Activated T-cell treated with anti-CD3 and anti-CD28 coated beads, Interleukin-2, amount 50 U/mL, for 4 hours (primary cell): ENCODE measurements around the gene CYSRT1. TPM values are rescaled to one million over a fixed set of nuclear protein-coding genes. Genes with fewer than 3 reads are reported as not detected.

Source experiments
- ATAC-seq, 2 donors: fragments of 200-7000 bp; cut with Tn5 transposase; one replicate each; pipeline ENCODE4 v1.10.0; 2021
- DNase-seq: peaks from one replicate; pipeline ENCODE4 v3.0.0-alpha.2; 2020
- H3K27me3 Mint-ChIP-seq: one replicate; pipeline ENCODE4 v1.8.0; 2021; ENCODE audit warnings: low read depth, mixed read lengths
- H3K36me3 Mint-ChIP-seq: one replicate; pipeline ENCODE4 v1.8.0; 2022; ENCODE audit warnings: mixed read lengths; ENCODE audit not compliant: insufficient read depth
- H3K4me1 Mint-ChIP-seq: one replicate; pipeline ENCODE4 v1.8.0; 2021; ENCODE audit warnings: low read depth, mixed read lengths
- H3K4me3 Mint-ChIP-seq: one replicate; pipeline ENCODE4 v1.8.0; 2021; ENCODE audit warnings: mild to moderate bottlenecking, moderate library complexity, mixed read lengths
- H3K9me3 Mint-ChIP-seq: one replicate; pipeline ENCODE4 v1.8.0; 2021; ENCODE audit warnings: mixed read lengths
- total RNA-seq, 3 donors: library from RNA; stranded (reverse); gene quantifications; one replicate each; pipeline ENCODE4 v1.2.1, GENCODE V29; 2021

The CYSRT1 gene
- total RNA-seq, 3 donors from 2014 or later, result 0.46 to 0.50 TPM; not detected in 1

DNA sequence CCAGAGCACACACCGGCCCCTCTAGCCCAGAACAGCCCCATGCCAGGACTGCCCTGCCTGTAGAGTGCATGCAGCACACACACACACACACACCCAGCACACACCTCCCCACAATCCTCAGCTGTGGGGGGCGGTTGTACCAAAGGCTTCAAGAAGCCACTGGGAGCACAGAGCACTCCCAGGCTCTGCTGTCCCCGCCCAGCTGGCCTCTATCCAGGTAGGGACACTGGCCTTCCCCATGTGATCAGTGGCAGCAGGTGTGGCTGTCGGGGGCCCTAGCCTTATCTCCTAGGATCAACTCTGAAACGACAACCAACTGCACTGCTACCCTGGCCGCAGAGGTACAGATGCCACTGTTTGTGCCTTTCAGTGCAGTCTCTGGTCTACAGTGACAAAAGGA, 38.6 kb upstream of the CYSRT1 start:
- ATAC-seq, result no peak
- H3K27me3 Mint-ChIP-seq, result no peaks in the 10 kb centered on the region
- DNase-seq, result no peak
- no peaks in the 10 kb centered on the region for H3K9me3 Mint-ChIP-seq
- peaks cover 16% of the 10 kb centered on the region for H3K36me3 Mint-ChIP-seq
- peak overlapping the region; percentile 90 for H3K4me3 Mint-ChIP-seq
- H3K4me1 Mint-ChIP-seq, result peaks cover 36% of the 10 kb centered on the region

DNA sequence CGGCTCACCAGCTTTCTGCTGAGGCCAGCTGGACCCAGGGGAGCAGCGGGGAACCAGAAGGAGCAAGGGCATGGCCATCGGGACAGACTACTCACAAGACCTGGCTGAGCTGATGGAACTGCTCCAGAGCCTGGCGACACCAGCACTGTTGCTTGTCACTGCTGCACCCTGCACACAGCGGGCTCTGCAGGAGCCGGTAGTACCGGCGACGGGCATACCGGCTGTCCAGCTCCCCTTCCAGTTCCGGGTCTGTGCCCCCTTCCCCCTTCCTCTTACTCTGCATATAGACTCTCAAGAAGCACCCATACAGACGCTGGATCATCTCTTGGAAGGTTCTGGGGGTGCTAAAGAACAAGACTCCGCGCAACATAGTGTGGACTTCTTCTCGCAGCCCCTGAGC, 37.6 kb upstream of the CYSRT1 start:
- Mint-ChIP-seq H3K9me3 (no peaks in the 10 kb centered on the region), H3K4me3 (peak overlapping the region; percentile 90), H3K4me1 (peaks cover 36% of the 10 kb centered on the region)

DNA sequence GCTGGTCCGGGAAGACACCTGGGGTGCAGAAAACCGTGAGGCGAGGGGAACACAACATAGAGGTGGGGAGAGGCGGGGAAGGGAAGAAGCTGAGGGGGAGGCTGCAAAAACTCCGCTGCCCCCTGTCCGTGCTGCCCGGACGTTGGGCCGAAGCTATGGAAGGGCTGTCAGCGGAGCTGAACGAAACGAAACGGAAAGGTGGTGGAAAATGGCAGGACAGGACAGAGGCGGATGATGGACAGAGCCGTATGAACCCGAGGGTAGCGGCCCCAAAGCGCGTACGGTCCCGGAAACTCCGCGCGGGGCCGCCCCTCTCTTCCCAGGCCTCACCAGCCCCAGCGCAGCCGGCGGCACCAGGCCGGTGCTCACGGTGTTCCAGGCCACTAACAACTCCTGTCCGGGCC, 36.9 kb upstream of the CYSRT1 start:
- DNase-seq (no peak), ATAC-seq (peak; percentile 12 to 16)
- no peaks in the 10 kb centered on the region for H3K9me3 Mint-ChIP-seq
- H3K36me3 Mint-ChIP-seq, result peaks cover 12% of the 10 kb centered on the region
- H3K27me3 Mint-ChIP-seq, result no peaks in the 10 kb centered on the region
- peak overlapping the region; percentile 90 for H3K4me3 Mint-ChIP-seq
- peaks cover 36% of the 10 kb centered on the region for H3K4me1 Mint-ChIP-seq

More for the DNA sequence above, 37.6 kb upstream of the CYSRT1 start:
- Mint-ChIP-seq H3K36me3 (peaks cover 12% of the 10 kb centered on the region), H3K27me3 (no peaks in the 10 kb centered on the region)
- ATAC-seq (no peak), DNase-seq (no peak)

DNA sequence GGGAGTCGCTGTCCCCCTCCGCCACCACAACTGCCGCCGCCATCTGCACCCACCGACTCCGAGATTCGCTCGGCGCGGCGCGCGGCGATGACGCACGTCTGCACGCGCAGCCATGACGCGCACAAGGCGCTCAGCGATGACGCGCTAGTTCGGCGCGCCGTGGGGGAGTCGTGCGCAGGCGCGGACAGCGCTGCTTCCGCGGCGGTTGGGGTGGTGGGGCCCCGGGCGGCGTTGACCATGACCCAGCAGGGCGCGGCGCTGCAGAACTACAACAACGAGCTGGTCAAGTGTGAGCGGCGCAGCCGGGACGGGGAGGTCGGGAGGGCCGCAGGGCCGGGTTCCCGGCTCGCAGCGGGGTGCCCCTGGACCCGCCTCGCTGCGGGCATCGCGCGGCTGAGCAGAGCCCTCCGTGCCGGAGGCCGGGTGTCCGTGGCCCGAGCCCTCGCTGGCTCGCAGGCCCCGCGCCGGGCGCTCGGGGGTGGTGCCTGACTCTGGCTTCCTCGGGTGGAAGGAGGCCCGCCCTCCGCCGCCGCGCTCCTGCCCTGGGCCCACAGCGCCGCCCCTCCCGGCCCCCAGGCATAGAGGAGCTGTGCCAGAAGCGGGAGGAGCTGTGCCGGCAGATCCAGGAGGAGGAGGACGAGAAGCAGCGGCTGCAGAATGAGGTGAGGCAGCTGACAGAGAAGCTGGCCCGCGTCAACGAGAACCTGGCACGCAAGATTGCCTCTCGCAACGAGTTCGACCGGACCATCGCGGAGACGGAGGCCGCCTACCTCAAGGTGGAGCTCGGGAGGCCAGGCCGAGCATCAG, 36.3 kb upstream of the CYSRT1 start, which contains the start of the genes ANAPC2 and SSNA1:
Gene ANAPC2 (minus strand): TSS at position 71 of the 807 bp plus-strand sequence. CDS start 28 bp downstream, at position 43.
Gene SSNA1 (plus strand): TSS at position 187 of the 807 bp plus-strand sequence. CDS start 51 bp downstream, at position 238.
- no peaks in the 10 kb centered on the region for H3K27me3 Mint-ChIP-seq
- peaks cover 5% of the 10 kb centered on the region for H3K36me3 Mint-ChIP-seq
- ATAC-seq, result peak; percentile 83
- H3K9me3 Mint-ChIP-seq, result no peaks in the 10 kb centered on the region
- peak within 1 kb of the TSS; percentile 96 for H3K4me3 Mint-ChIP-seq
- H3K4me1 Mint-ChIP-seq, result peaks cover 36% of the 10 kb centered on the region
- peak; percentile 92 for DNase-seq

DNA sequence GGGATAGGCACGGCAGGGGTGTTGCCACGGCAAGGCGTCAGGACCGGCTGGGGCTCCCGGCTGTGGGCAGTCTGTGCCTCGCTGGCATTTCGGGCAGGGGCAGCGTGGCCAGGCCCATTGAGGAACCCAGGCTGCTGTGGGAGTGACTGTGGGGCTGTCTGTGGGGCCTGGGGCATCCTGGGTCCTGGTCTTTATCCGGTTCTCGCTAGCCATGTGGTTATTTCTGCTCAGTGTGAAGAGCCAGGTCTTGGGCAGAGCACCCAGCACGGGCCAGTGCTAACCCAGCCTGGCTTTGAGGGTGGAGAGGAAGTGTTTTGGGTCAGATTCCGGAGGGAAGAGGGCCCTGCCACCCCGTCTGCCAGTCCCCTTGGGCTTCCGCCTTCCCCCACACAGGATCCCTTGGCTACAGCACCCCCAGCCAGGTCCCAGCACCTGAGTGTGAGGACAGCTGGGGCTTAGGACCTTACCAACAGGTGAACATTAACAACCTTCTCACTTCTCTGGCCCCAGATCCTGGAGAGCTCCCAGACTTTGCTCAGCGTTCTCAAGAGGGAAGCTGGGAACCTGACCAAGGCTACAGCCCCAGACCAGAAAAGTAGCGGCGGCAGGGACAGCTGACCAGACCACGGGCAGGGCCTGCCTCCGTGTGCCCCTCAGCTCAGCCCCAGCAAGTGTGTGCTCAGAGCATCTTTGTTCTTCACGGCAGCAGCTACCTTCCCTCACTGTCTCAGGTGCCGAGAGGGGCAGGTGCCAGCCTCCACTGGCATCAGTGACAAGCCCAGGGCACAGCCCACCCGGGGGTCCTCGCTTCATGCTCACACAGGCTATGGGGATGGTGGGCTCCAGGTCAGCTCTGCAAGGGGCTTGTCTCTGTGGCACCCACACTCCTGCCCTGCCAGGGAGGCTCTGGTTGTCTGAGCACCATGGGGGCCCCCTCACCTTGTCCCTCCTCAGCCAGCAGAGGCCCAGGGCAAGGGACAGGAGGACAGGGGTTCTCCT, 35.4 kb upstream of the CYSRT1 start:
- no peaks in the 10 kb centered on the region for H3K9me3 Mint-ChIP-seq
- no peak for ATAC-seq

DNA sequence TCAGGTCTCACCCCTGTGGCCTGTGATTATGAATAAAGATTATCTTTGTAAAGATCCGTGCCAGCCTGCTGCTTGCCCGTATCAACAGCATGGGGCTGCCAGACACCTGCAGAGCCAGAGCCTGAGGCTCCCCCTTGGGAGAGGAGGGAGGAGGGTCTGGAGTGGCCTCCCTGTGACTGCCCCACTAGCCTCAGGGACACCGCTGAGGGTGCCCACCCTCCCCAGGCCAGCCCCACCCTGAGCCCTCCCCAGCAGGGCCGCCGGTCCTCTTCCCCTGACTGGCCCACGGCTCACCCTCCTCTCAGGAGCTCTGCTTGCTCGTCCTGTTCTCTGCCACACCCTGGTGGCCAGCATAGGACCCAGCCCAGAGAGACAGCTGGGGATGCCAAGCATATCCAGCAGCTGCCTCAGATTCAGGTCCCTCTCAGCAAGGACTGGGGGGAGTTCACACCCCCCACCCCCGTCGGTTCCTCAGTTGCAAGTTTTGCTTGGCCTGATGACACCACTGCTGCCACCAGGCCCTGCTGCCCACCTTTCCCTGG, 34.6 kb upstream of the CYSRT1 start:
- ATAC-seq (no peak), DNase-seq (no peak)
- no peaks in the 10 kb centered on the region for H3K9me3 Mint-ChIP-seq
- peaks cover 31% of the 10 kb centered on the region for H3K4me1 Mint-ChIP-seq
- H3K27me3 Mint-ChIP-seq, result no peaks in the 10 kb centered on the region
- peak overlapping the region; percentile 96 for H3K4me3 Mint-ChIP-seq
- peaks cover 4% of the 10 kb centered on the region for H3K36me3 Mint-ChIP-seq

More for the DNA sequence above, 35.4 kb upstream of the CYSRT1 start:
- Mint-ChIP-seq H3K36me3 (peaks cover 4% of the 10 kb centered on the region), H3K4me3 (peak overlapping the region; percentile 96), H3K27me3 (no peaks in the 10 kb centered on the region), H3K4me1 (peaks cover 31% of the 10 kb centered on the region)
- DNase-seq, result no peak

DNA sequence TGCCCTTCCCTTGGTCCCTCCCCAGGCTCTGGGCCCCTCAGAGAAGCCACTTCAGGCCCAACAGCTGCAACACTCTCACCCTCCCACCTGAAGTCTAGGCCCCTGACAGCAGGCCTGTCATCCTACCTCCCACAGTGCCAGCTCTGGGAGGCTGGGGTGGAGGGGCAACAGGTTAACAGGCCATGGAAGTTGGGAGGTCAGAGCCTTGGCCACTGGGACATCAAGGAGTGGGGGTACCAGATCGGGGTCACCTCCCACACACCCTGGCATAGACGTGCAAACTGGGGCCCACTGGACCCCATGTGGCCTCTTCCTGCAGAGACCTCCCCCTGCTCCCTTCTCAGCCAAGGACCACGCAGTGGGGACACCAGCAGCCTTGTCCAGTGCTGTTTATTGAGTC, 33.7 kb upstream of the CYSRT1 start:
- H3K9me3 Mint-ChIP-seq, result no peaks in the 10 kb centered on the region
- H3K36me3 Mint-ChIP-seq, result peaks cover 4% of the 10 kb centered on the region
- H3K4me1 Mint-ChIP-seq, result peaks cover 29% of the 10 kb centered on the region
- no peaks in the 10 kb centered on the region for H3K27me3 Mint-ChIP-seq
- no peak for ATAC-seq
- H3K4me3 Mint-ChIP-seq, result peak overlapping the region; percentile 69
- DNase-seq, result no peak

DNA sequence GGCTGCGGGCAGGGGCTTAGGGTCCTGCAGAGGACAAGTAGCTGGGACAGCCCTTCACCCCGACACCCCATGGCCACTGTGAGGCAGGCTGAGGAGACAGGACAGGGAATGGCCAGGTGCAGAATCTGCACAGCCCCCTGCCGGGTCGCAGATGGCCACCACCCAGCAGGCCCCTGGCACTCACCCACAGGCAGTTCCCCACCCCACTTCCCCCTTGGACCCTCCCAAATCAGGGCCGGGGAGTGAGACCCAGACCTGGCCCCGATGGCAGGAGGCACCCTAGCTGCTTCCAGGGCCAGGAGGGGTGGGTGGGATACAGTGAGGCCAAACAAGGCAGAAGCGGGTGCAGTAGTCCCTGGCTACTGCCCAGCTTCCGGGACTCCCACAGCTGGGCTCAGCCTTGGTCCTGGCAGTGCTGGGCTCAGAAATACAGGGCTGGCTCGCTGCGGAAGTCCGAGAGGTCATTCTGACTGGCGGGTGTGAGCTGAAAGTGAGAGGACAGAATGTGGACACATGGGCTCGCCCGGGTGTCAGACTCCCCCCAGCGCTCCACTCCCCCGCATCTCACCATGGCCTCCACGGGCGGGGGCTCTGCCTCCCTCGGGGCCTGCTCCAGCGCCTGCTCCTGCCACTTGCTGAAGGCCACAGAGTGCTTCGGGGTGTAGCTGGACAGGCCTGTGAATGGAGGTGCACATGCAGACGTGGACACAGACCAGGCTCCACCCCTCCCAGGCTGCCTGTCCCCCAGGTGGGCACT, 33.1 kb upstream of the CYSRT1 start:
- no peak overlapping the region for H3K4me3 Mint-ChIP-seq
- no peaks in the 10 kb centered on the region for H3K9me3 Mint-ChIP-seq

DNA sequence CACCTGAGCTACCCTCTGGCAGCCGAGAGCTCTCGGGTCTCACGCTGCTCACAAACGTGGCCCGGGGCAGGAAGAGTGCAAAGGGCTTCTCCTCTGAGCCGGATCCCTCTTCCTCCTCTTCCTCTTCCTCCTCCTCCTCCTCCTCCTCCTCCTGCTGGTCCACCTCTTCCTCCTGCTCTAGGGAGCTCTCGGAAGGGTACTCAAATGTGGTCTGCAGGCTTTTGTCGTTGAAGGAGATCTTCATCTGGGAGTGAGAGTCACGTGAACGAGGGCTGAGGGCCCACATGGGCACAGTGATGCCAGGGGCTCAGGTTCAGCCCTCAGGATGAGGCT, 32.6 kb upstream of the CYSRT1 start:
- Mint-ChIP-seq H3K4me3 (no peak overlapping the region), H3K36me3 (peaks cover 4% of the 10 kb centered on the region)

More for the DNA sequence above, 33.1 kb upstream of the CYSRT1 start:
- peaks cover 4% of the 10 kb centered on the region for H3K36me3 Mint-ChIP-seq
- DNase-seq (no peak), ATAC-seq (no peak)
- peaks cover 23% of the 10 kb centered on the region for H3K4me1 Mint-ChIP-seq
- no peaks in the 10 kb centered on the region for H3K27me3 Mint-ChIP-seq

DNA sequence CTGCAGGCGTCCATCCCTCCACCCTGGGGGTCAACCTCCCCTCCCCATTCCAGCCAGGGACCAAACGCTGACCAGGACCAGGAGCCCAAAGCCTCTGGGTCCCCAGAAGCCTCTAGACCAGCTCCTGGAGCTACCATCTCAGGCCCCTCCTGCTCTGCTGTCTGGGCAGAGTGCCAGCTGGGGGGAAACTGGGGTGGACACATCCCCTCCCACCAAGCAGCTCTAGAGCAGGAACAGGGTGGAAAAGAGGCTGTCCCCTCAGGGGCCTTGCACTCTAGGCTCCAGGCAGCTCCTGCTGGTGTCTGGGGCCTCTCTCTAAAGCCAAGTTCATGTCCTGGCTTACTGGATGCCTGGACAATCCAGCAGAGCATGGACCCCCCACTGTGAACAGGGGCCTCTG, 32.1 kb upstream of the CYSRT1 start:
- H3K4me1 Mint-ChIP-seq, result peaks cover 15% of the 10 kb centered on the region
- H3K36me3 Mint-ChIP-seq, result peaks cover 4% of the 10 kb centered on the region
- DNase-seq, result no peak
- no peaks in the 10 kb centered on the region for H3K9me3 Mint-ChIP-seq
- no peak overlapping the region for H3K4me3 Mint-ChIP-seq
- no peak for ATAC-seq
- H3K27me3 Mint-ChIP-seq, result no peaks in the 10 kb centered on the region

More for the DNA sequence above, 32.6 kb upstream of the CYSRT1 start:
- Mint-ChIP-seq H3K9me3 (no peaks in the 10 kb centered on the region), H3K4me1 (peaks cover 18% of the 10 kb centered on the region), H3K27me3 (no peaks in the 10 kb centered on the region)
- DNase-seq (no peak), ATAC-seq (no peak)

DNA sequence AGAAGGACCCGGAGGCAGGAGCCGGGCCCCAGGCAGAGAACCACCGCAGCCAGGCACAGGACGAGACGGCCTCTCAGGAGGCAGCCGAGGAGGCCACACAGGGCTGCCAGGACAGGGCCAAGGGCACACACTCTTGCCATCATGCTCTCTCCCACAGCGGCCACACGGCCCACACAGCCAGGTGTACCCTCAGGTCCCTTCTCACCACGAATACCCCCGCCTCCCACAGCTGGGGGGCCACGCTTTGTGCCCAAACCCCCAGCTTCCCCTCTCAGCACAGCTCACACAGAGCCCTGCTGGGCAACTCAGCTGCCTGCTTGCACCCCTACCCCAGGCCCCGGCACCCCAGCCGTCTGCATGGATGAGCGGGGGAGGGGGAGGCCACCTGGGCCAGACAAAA, 31.2 kb upstream of the CYSRT1 start:
- Mint-ChIP-seq H3K4me1 (peaks cover 14% of the 10 kb centered on the region), H3K27me3 (no peaks in the 10 kb centered on the region), H3K9me3 (no peaks in the 10 kb centered on the region), H3K4me3 (no peak overlapping the region), H3K36me3 (peaks cover 4% of the 10 kb centered on the region)
- no peak for DNase-seq
- ATAC-seq, result no peak

DNA sequence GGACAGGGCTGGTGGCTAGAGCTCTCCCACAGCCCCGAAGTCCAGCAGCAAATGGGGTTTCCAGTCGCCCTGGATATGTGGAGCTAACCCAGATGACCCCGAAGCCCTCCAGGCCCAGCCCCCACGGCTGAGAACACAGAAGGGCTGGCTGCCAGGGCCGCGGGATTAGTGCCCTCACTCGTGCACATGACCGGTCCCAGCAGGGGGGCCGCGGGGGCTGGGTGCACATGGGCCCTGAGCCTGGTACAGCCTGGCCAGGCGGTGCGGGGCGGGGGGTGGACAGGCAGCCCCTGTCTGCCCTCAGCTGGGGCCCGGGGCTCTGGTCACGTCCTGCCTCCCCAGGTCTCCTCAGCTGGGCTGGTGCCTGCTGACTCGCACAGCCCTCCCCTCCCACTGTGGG, 30.6 kb upstream of the CYSRT1 start:
- no peak overlapping the region for H3K4me3 Mint-ChIP-seq
- H3K27me3 Mint-ChIP-seq, result no peaks in the 10 kb centered on the region
- H3K9me3 Mint-ChIP-seq, result no peaks in the 10 kb centered on the region
- H3K4me1 Mint-ChIP-seq, result peaks cover 10% of the 10 kb centered on the region
- DNase-seq (no peak), ATAC-seq (no peak)
- H3K36me3 Mint-ChIP-seq, result peaks cover 2% of the 10 kb centered on the region

DNA sequence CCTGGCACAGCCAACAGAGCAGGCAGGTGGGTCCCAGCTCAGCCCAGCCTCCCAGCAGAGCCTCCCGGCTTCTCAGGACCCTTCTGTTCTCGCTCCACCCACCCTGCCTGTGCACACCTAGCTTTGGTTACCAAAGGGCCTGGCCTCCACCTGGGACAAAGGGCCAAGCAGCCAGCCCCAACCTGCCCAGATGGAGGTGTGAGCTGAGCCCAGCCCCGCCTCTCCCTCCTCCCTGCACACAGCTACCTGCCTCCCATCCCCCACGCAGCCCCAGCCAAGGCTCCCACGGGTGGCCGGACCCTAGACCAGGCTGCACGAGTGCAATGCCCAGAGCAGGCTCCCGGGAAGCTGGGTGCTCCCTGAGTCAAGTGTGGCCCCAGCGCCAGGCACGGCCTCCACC, 30.1 kb upstream of the CYSRT1 start:
- H3K9me3 Mint-ChIP-seq, result no peaks in the 10 kb centered on the region
- H3K4me3 Mint-ChIP-seq, result no peak overlapping the region
- DNase-seq (no peak), ATAC-seq (no peak)
- no peaks in the 10 kb centered on the region for H3K27me3 Mint-ChIP-seq
- H3K36me3 Mint-ChIP-seq, result peaks cover 2% of the 10 kb centered on the region
- peaks cover 7% of the 10 kb centered on the region for H3K4me1 Mint-ChIP-seq
